ENCODE data around the gene KCNK1.

The KCNK1 gene

GRCh38 chr1:233721004-233721595 is 107.2 kb downstream of the KCNK1 start:
- Histone ChIP-seq H3K4me1 (ENCODE audit: control insufficient read depth, insufficient read depth, low read length) (peaks cover 14% of the 10 kb centered on the region), H3K9me3 (ENCODE audit: control insufficient read depth, insufficient read depth, low read length) (no peaks in the 10 kb centered on the region), H3K27me3 (ENCODE audit: control insufficient read depth, insufficient read depth, low read length) (no peaks in the 10 kb centered on the region), H3K4me3 (ENCODE audit: low read depth, low read length) (no peak overlapping the region), H3K36me3 (ENCODE audit: control insufficient read depth, insufficient read depth, low read length) (no peaks in the 10 kb centered on the region), H3K27ac (ENCODE audit: low read depth, low read length) (no peak overlapping the region), H3K9ac (ENCODE audit: low read depth, low read length) (no peak overlapping the region)
